Gastrocnemius medialis (tissue), 4 donors: Measurements from ENCODE around the gene ASTN2. TPM values are rescaled to one million over a fixed set of nuclear protein-coding genes. Genes with fewer than 3 reads are reported as not detected.

ENCODE experiments used
- ATAC-seq, 2 donors: fragments of 150-250 bp; one replicate each; pipeline ENCODE4 v1.9.1; 2016
- DNase-seq, 2 donors: peaks; one replicate each; pipeline ENCODE4 v3.0.0-alpha.2; 2019
- H3K27ac ChIP-seq, 4 donors: fragments of 200-600 bp; sonication (generic); 1 replicate in 1 of 4; 2 replicates in 3 of 4; pipeline ENCODE4 v1.5.1; 2016 to 2018; ENCODE audit warnings: mild to moderate bottlenecking in 2 of 4, moderate library complexity in 1 of 4
- H3K27me3 ChIP-seq, 3 donors: fragments of 200-600 bp; sonication (generic) in 2 of 3; 1 replicate in 1 of 3; 2 replicates in 2 of 3; pipeline versions ENCODE4 v1.5.1 to v1.6.0; 2016 to 2019; ENCODE audit warnings: mild to moderate bottlenecking in 1 of 3, moderate library complexity in 1 of 3
- H3K36me3 ChIP-seq, 2 donors: fragments of 200-600 bp; sonication (generic) in 1 of 2; one replicate each; pipeline ENCODE4 v1.5.1; 2017 to 2018
- H3K4me1 ChIP-seq, 2 donors: fragments of 200-600 bp; sonication (generic) in 1 of 2; one replicate each; pipeline ENCODE4 v1.5.1; 2016 to 2017; ENCODE audit warnings: mild to moderate bottlenecking in 2 of 2
- H3K4me3 ChIP-seq, 4 donors: fragments of 200-600 bp; sonication (generic) in 3 of 4; 1 replicate in 1 of 4; 2 replicates in 3 of 4; pipeline ENCODE4 v1.5.1; 2016 to 2019; ENCODE audit warnings: mild to moderate bottlenecking in 2 of 4
- H3K9me3 ChIP-seq, 3 donors: fragments of 200-600 bp; sonication (generic) in 2 of 3; 1 replicate in 1 of 3; 2 replicates in 2 of 3; pipeline ENCODE4 v1.5.1; 2016 to 2019
- CTCF ChIP-seq, 5 experiments: fragments of 450-650 bp in 3 of 5; fragments of 200-600 bp in 2 of 5; sonication (generic) in 2 of 5; IDR thresholded peaks in 4 of 5; conservative IDR thresholded peaks in 1 of 5; 1 replicate in 4 of 5; 2 replicates in 1 of 5; pipeline ENCODE4 v1.5.1; 2016 to 2019; ENCODE audit warnings: antibody characterized with exemption in 5 of 5, mild to moderate bottlenecking in 3 of 5, moderate library complexity in 3 of 5
- POLR2A ChIP-seq, 2 donors: fragments of 450-650 bp; IDR thresholded peaks; one replicate each; pipeline ENCODE4 v1.6.1; 2017; ENCODE audit warnings: antibody characterized with exemption in 2 of 2, mild to moderate bottlenecking in 2 of 2, moderate library complexity in 2 of 2
- in situ Hi-C, 4 donors: fragments of 200-750 bp; cut with MboI; loops; one replicate each; pipeline versions ENCODE4 v1.15.0 to v1.8.0; 2017; ENCODE audit warnings: low sequenced_read_pairs in 4 of 4
- intact Hi-C: fragments of 100-400 bp; cut with DNase I; formaldehyde crosslinking; loops from one replicate; pipeline ENCODE4 v1.15.1; 2023; ENCODE audit warnings: low total_unique reads
- total RNA-seq, 4 donors: library from RNA; depleted of rRNA; stranded (reverse); fragments of >200 nt; gene quantifications; one replicate each; pipeline versions ENCODE4 v1.1.0 to v1.2.3, GENCODE V29; 2016

Gene ASTN2
- total RNA-seq, 4 donors from 2014 or later: 2.5 to 4.6 (median 3.7) TPM

- Histone ChIP-seq H3K4me3 (no peak overlapping the region), H3K4me1 (no peaks in the 10 kb centered on the region), H3K36me3 (no peaks in the 10 kb centered on the region), H3K9me3 (no peaks in the 10 kb centered on the region), H3K27me3 (no peaks in the 10 kb centered on the region), H3K27ac (no peak overlapping the region)
- intact Hi-C loops (no loop called here), in situ Hi-C loops (no loop called here)
- TF ChIP-seq CTCF (IDR thresholded peaks at IDR 0.05 in 4 of 5, conservative IDR thresholded peaks at IDR 0.05 in 1 of 5) (no peak), POLR2A (IDR thresholded peaks at IDR 0.05) (no peak)
- DNase-seq (no peak), ATAC-seq (no peak)
Measured at GRCh38 chr9:116975126-116975525, 439.7 kb downstream of the ASTN2 start.

GRCh38 chr9:116966199-116966598 lies 448.7 kb downstream of the ASTN2 start:
- Histone ChIP-seq H3K27me3 (no peaks in the 10 kb centered on the region), H3K9me3 (no peaks in the 10 kb centered on the region), H3K4me1 (no peaks in the 10 kb centered on the region), H3K27ac (no peak overlapping the region), H3K36me3 (no peaks in the 10 kb centered on the region), H3K4me3 (no peak overlapping the region)
- intact Hi-C loops (no loop called here), in situ Hi-C loops (no loop called here)
- ATAC-seq (no peak), DNase-seq (no peak)
- no peak for TF ChIP-seq POLR2A (IDR thresholded peaks at IDR 0.05)
- no peak for TF ChIP-seq CTCF (IDR thresholded peaks at IDR 0.05 in 4 of 5, conservative IDR thresholded peaks at IDR 0.05 in 1 of 5)

- no peaks in the 10 kb centered on the region for H3K4me1 ChIP-seq
- ATAC-seq (no peak), DNase-seq (no peak)
- H3K4me3 ChIP-seq: no peak overlapping the region
- no peaks in the 10 kb centered on the region for H3K9me3 ChIP-seq
- in situ Hi-C loops (no loop called here), intact Hi-C loops (no loop called here)
- H3K27me3 ChIP-seq: no peaks in the 10 kb centered on the region
- H3K27ac ChIP-seq: no peak overlapping the region
- no peak for TF ChIP-seq CTCF (IDR thresholded peaks at IDR 0.05 in 4 of 5, conservative IDR thresholded peaks at IDR 0.05 in 1 of 5)
- no peak for TF ChIP-seq POLR2A (IDR thresholded peaks at IDR 0.05)
- H3K36me3 ChIP-seq: no peaks in the 10 kb centered on the region
Measured at GRCh38 chr9:116964258-116964657, 450.6 kb downstream of the ASTN2 start.

- H3K4me3 ChIP-seq: no peak overlapping the region
- H3K27ac ChIP-seq: no peak overlapping the region
- intact Hi-C loops: no loop called here
- in situ Hi-C loops: no loop called here
- no peaks in the 10 kb centered on the region for H3K36me3 ChIP-seq
- no peak for DNase-seq
- H3K27me3 ChIP-seq: no peaks in the 10 kb centered on the region
- ATAC-seq: no peak
- no peaks in the 10 kb centered on the region for H3K4me1 ChIP-seq
- no peaks in the 10 kb centered on the region for H3K9me3 ChIP-seq
- TF ChIP-seq POLR2A (IDR thresholded peaks at IDR 0.05) (no peak), CTCF (IDR thresholded peaks at IDR 0.05 in 4 of 5, conservative IDR thresholded peaks at IDR 0.05 in 1 of 5) (no peak)
Measured at GRCh38 chr9:116959809-116960208, 455.0 kb downstream of the ASTN2 start.

GRCh38 chr9:116958881-116959280 lies 456.0 kb downstream of the ASTN2 start:
- DNase-seq (no peak), ATAC-seq (no peak)
- TF ChIP-seq POLR2A (IDR thresholded peaks at IDR 0.05) (no peak), CTCF (IDR thresholded peaks at IDR 0.05 in 4 of 5, conservative IDR thresholded peaks at IDR 0.05 in 1 of 5) (no peak)
- H3K36me3 ChIP-seq: no peaks in the 10 kb centered on the region
- no peaks in the 10 kb centered on the region for H3K27me3 ChIP-seq
- H3K9me3 ChIP-seq: no peaks in the 10 kb centered on the region
- intact Hi-C loops: no loop called here
- no peaks in the 10 kb centered on the region for H3K4me1 ChIP-seq
- H3K4me3 ChIP-seq: no peak overlapping the region
- H3K27ac ChIP-seq: no peak overlapping the region
- in situ Hi-C loops: no loop called here
